T follicular helper cell (primary cell): ENCODE data around the gene ICAM2.

ENCODE experiments used
- DNase-seq: peaks from one replicate; pipeline ENCODE4 v3.0.0-alpha.2; 2020; ENCODE audit warnings: low read depth

Gene ICAM2

DNA sequence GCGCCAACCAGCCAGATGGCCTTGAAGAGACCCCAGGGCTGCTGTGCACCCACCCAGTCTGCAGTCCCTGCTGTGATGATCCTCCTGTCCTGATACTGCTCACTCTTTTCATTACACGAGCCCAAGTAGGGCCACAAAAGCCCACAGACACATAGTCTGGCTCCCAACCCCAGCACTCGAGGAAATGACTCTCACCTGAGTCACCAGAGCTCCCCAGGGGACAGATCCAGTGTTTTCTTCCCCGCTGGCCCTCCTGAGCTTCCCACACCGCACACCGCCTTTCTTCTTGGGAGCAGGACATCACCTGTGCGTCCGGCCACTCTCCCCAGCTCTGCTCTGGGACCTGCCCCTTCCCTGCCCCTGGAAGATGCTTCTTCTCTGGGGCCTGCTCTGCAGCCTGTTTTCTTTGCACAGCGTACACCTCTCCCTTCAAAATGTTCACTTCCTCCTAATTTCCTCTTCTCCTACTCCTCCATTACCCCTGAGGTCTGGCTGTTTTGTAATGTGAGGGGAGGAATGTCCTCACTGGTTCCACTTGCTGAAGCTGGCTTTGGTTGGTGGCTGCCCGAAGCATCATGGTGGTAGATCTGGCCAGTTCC, 45.7 kb downstream of the ICAM2 start:
- DNase-seq, result no peak

DNA sequence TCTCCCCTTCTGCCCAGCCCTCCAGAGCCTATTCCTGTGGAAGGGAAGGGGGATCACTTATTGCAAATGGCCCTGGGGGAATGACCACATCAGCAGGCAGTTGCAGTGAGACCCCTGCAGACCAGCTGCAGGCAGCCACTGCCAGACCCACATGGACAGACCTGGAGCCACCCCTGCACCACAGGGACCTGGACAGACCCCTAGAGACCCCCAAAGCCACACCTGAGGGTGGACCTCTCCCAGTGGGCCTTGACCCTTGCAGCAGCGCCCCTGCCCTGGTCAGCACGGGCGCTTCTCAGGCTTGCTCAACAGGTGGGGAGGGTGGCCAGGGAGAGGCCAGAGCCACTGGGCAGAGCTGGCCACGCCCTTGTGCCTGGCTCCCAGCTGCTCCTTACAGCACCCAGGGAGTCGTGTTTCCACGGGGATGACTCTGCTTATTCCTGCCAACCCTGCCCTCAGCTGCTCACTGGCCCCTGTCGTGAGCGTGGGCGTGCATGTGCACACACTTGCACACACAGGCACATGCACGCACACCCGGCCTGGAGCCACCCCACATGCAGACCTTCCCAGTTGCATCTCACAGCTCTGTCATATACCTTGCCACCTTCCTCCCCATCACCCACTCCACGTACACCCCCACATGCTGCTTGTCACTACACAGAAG, 46.4 kb downstream of the ICAM2 start:
- no peak for DNase-seq

- no peak for DNase-seq
Observed at GRCh38 chr17:63973247-63973646, 47.2 kb downstream of the ICAM2 start.

GRCh38 chr17:63972796-63973195, 47.6 kb downstream of the ICAM2 start, which contains the start of gene SCN4A:
TSS of gene SCN4A (minus strand) at chr17:63972918. CDS start at chr17:63972841, 77 bp downstream.
- DNase-seq, result no peak

- no peak for DNase-seq
Observed at GRCh38 chr17:63969278-63969677, 51.2 kb downstream of the ICAM2 start.

GRCh38 chr17:63967953-63968352, 52.5 kb downstream of the ICAM2 start:
- no peak for DNase-seq

DNA sequence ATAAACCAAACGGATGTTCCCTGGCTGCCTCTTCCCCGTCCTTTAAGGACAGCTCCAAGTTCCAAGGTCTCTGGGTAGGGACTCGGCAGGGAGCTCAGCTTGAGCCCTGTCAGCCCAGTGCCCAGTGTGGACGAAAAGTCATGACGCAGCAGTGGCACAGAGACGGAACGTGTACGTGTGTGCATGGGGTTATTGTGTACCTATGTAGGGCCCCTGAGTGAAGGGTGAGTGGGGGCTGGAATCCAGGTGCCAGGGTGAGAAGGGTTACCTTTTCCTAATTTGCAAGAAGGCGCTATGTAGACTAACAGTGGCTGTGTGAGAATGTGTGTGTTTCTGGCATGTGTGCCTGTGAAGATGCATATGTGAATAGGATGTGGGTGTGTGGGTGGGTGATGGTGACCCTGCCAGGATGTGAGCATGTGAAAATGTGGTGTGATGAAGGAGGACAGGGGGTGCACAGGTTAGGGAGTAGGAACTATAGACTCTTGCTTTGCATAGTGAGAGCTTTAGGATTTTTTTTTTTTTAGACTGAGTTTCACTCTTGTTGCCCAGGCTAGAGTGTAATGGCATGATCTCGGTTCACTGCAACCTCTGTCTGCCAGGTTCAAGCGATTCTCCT, 53.7 kb downstream of the ICAM2 start:
- no peak for DNase-seq

GRCh38 chr17:63963123-63963522, 57.3 kb downstream of the ICAM2 start:
- DNase-seq, result no peak

- DNase-seq, result no peak
Observed at GRCh38 chr17:63962298-63962744, 58.1 kb downstream of the ICAM2 start.

GRCh38 chr17:63961355-63962212, 58.8 kb downstream of the ICAM2 start:
- DNase-seq, result peak; percentile 20

DNA sequence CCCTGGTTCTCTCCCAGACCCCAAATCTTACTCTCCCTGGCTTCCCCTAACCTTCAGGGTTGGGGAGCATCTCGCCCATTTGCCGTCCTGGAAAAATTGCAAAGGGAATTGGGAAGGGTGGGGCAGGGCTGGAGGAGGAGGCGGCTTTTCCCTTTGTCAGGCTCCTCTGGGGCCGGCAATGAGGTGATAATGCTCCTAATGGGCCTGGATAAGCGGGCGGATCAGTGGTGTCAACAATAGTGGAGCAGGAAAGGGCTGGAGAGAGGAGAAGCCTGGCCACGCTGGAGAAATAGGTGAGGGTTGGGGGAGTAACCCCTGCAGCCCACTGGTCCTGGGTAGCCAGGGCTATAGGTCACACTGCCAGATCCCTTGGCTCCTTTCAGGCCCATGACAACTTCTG, 60.0 kb downstream of the ICAM2 start:
- no peak for DNase-seq

GRCh38 chr17:63960006-63960405, 60.4 kb downstream of the ICAM2 start:
- no peak for DNase-seq

DNA sequence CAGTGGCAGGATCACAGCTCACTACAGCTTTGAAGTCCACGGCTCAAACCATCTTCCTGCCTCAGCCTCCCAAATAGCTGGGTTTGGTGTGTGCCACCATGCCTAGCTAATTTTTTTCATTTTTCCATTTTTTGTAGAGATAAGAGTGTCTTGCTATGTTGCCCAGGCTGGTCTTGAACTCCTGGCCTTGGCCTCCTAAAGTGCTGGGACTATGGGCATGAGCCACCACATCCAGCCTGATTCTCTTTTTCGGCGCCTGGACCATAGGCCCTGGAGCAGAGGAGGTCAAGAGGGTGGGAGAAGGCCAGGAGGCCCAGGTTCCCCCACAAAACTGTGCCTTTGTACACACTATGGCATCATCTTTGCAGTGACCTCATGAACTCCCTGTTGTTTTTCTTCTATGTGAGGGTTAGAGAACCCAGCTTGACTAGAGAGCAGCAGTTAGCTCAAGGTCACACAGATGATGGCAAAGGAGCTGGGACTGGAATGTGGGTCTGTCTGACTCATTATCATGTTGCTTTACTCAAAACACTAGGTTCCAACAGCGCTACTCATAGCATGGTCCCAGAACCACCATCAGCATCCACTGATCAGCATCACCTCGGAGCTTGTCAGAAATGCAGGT, 64.0 kb downstream of the ICAM2 start:
- no peak for DNase-seq

- DNase-seq, result no peak
Observed at GRCh38 chr17:63955791-63956190, 64.6 kb downstream of the ICAM2 start.

- DNase-seq, result no peak
Observed at GRCh38 chr17:63955232-63955631, 65.2 kb downstream of the ICAM2 start.

- DNase-seq, result no peak
Observed at GRCh38 chr17:63954402-63955063, 65.9 kb downstream of the ICAM2 start.
